ENCODE measurements around the gene FANCG.

FANCG gene

DNA sequence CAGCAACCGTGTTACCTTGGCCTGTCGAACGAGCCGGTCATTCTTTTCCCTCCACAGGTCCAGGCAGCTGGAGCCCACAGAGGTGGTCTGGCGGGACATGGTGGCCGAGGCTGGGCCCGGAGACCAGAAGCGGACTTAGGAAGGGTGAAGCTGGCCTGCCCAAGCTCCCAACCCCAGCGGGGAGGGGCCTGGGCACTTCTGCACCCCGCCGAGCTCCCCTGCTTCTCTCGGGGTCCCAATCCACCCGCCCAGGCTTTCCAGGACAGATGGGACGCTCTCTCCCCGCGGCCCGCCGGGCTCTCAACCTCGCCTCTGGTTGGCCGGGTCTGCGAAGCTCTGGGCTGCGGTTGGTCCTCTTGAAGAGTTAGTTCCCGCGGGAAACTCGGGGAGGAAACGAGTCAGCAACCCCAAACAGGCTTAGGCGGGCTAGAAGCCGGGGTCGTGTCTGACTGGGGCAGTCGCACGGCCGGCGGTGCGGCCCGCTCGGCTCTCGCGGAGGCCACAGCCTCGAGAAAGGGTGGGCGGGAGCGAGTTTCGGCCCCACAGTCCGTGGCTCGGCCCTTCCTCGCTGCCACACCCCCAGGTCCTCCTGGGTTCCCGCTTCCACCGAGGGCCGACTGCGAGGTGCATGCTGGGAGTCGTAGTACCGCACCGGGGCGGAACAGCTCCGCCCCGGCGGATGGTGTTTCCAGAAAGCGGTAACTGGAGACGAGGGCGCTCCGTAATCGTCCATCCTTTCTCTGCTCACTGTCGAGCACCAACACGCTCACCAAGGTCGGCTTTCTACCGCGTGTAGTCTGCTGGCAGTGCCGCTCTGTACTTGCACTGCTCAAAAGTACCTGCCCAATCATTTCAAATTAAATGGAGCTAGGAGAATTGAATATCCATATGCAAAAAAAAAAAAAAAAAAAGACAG lies at the start of gene FANCG:
Gene FANCG (minus strand): TSS at position 517 of the 916 bp plus-strand sequence. CDS start 418 bp downstream, at position 99.
- DNase-seq (ENCODE audit: low read depth) = peak; percentile 96
- H3K4me3 ChIP-seq (ENCODE audit: low read depth, low read length) = peak within 1 kb of the TSS; percentile 88
- TF ChIP-seq, protein P1, sequence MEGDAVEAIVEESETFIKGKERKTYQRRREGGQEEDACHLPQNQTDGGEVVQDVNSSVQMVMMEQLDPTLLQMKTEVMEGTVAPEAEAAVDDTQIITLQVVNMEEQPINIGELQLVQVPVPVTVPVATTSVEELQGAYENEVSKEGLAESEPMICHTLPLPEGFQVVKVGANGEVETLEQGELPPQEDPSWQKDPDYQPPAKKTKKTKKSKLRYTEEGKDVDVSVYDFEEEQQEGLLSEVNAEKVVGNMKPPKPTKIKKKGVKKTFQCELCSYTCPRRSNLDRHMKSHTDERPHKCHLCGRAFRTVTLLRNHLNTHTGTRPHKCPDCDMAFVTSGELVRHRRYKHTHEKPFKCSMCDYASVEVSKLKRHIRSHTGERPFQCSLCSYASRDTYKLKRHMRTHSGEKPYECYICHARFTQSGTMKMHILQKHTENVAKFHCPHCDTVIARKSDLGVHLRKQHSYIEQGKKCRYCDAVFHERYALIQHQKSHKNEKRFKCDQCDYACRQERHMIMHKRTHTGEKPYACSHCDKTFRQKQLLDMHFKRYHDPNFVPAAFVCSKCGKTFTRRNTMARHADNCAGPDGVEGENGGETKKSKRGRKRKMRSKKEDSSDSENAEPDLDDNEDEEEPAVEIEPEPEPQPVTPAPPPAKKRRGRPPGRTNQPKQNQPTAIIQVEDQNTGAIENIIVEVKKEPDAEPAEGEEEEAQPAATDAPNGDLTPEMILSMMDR (conservative IDR thresholded peaks at IDR 0.05; ENCODE audit: low read depth, low read length) = no peak

GRCh38 chr9:35116898-35117551 lies 37.3 kb upstream of the FANCG start:
- H3K4me3 ChIP-seq (ENCODE audit: low read depth, low read length) = peak overlapping the region; percentile 90
- TF ChIP-seq, protein P1 (conservative IDR thresholded peaks at IDR 0.05; ENCODE audit: low read depth, low read length) = peak; percentile 98
- DNase-seq (ENCODE audit: low read depth) = peak; percentile 97

DNA sequence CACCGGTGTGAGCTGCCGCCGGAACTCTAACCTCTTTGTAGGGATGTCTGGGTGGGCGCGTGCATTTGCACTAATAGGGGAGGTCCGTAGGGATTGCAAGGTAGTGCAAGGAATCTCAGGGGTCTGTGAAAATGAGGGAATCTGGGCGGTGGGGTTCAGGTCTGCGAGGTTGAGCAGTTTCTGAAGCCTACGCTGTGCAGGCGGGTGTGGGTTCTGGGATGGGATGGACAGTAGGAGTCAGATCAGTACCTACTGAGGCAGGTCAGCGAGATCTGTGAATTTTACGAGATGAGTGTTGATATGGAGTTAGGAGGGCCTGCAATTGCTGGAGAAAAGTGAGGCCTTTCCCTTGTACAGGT lies 36.8 kb upstream of the FANCG start:
- TF ChIP-seq, protein P1 (conservative IDR thresholded peaks at IDR 0.05; ENCODE audit: low read depth, low read length) = no peak
- no peak for DNase-seq (ENCODE audit: low read depth)
- H3K4me3 ChIP-seq (ENCODE audit: low read depth, low read length) = peak overlapping the region; percentile 90

DNA sequence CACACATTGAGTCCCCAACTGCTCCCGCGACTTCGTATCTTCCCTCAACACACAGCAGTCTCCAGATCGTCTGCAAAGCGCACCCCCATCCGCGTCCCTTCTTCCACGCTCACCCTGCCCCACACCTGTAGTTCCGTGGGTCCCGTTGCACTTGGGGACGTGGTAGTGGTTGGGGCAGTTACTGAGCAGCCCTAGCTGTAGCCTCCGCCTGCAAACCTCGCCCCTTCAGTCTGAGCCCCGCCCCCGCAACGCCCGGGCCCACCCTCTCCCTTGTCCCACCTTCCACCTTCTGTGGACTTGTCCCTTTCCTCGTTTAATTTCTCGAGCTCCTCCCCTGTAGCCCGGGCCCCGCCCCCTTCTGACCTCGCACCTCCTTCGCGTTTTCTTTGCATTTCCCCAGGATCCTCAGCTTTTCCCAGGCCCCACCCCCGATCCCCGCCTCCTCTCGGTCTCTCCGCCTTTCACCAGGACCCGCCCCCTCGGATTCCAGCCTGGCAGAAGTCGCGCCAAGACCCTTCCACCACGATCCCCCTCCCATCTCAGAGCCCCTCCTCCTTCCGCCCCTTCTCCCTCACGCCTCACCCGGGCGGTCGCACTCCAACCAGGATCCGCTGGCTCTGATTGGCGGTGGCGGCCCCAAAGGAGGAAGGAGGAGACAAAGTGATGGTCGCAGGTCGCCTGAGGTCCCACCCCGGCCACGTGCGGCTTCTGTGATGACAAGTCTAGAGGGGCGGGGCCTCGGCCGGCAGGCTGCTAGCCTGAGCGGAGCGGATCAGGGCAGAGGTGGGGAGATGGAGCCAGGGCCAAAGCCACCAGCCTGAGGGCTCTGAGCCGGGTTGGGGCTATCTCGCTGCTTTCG lies 36.2 kb upstream of the FANCG start, which contains the start of gene ATOSB:
Gene ATOSB (minus strand): TSS at position 183 of the 859 bp plus-strand sequence. CDS start 7,588 bp downstream, outside the sequence.
- TF ChIP-seq, protein P1 (conservative IDR thresholded peaks at IDR 0.05; ENCODE audit: low read depth, low read length) = no peak
- peak within 1 kb of the TSS; percentile 90 for H3K4me3 ChIP-seq (ENCODE audit: low read depth, low read length)
- DNase-seq (ENCODE audit: low read depth) = peak; percentile 98

DNA sequence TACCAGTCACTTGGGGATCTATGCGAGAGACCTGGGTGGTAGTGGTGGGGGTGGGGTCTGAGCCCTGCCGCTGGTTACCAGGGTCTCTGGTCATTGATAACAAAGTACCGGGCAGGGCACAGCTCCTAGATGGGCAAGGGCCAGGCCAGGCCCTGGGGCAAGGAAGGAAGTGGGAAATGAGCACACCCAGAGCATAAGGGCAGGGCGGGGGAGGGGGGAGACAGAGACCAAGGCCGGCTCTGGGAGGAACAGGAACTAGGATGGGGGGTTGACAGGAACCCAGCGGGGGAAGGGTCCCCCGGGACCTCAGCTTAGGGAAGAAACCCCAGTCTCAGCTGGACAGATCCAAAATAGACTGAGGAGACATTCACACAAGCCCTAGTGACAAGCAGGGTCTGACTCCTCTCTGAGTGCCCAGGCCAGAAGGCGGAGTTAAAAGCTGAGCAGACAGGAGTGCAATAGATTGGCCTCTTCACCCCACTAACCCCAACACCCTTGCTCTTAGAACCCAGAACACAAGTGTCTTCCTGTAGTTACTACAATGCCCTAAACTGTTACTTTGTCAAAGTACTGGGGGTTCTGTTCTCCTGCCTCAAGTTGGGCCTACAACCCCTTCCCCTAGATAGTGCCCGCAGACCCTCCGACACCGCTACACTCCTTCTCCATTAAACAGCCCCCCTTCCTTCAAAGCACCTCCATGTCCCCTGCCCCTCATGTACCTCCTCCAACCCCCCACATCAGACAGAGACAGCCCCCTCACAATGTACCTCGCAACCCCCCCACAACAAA lies 35.3 kb upstream of the FANCG start:
- peak overlapping the region; percentile 90 for H3K4me3 ChIP-seq (ENCODE audit: low read depth, low read length)
- DNase-seq (ENCODE audit: low read depth) = peak; percentile 40
- TF ChIP-seq, protein P1 (conservative IDR thresholded peaks at IDR 0.05; ENCODE audit: low read depth, low read length) = no peak
